SIG-M5 (cell line): ENCODE data around the gene HSPA14.
"Not testable (repeated sequence)": the region's sequence is repeated elsewhere in the genome, so short reads cannot be mapped to it uniquely, and the experiment has no call there.

Experiments used
- DNase-seq: peaks from one replicate; lab custom pipeline; 2025; lab: John Stamatoyannopoulos, UW

HSPA14 gene

GRCh38 chr10:14880229-14880628 is 42.1 kb downstream of the HSPA14 start:
- DNase-seq, result no peak

DNA sequence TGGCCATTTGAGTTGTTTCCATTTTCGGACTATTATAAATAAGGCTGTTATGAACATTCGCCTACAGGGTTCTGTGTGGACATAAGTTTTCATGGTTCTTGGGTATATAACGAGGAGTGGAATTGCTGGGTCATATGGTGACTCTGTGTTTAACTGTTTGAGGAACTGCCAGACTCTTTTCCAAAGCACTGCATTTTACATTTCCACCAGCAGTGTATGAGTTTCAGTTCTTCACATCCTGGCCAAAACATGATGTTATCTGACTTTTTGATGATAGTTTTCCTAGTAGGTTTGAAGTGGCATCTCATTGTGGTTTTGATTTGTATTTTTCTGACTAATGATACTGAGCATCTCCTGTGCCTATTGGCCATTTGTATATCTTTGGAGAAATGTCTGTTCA is 46.0 kb downstream of the HSPA14 start:
- DNase-seq, result no peak

DNA sequence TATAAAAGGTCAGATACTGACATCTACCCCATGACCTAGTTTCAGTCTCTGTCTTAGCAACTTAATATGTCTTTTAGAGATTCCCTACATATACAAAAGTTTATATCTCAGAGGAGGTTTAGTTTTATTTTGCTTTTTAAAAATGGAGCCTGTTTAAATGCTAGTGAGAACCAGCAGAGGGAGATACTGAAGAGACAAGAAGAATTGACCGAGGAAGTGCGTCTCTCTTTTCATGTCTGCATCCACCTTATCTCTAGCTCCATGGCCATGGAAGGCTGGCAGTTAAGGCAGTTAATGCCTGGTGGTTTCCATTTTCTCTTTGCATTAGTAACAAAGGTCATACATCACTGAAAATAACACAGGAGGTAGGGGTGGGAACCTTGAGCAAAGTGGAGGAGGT is 51.2 kb downstream of the HSPA14 start:
- no peak for DNase-seq

DNA sequence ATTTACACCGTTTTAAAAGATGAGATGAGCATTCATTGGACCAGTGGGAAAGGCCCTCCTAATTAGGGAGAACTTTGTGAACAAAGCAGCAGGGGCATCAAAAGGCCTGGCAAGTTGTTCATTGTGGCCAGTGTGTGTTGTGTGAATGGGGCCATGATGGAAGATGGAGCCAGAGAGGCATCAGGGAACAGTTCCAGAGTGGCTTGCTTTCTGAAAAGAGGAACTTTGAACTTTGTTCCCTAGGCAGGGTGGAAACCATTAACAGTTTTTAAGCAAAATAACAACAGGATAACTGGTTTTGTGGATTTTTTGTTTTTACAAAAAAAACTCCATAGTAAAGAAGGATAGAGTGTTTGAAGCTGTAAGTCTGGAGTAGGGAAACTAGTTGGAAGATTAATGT is 53.0 kb downstream of the HSPA14 start:
- no peak for DNase-seq

DNA sequence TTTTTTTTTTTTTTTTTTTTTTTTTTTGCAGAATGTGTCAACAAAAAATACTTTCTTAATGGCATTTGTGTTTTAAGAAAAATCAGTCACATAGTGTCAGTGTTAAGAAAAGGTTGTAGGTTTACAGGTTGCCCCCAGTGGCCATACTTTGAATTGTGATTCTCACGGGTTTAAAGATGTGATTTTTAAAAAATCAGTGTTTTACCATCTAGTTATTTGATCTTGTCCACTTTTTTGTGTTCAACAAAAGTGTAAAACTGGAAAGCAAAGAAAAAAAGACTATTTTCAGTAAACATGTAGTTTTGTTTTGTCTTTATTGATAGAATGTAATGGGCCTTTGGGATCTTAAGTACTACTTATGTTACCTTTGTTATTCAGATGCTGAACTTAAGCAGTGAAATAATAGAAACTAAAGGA is 66.2 kb downstream of the HSPA14 start:
- no peak for DNase-seq

- no peak for DNase-seq
Observed at GRCh38 chr10:14904864-14905263, 66.8 kb downstream of the HSPA14 start.

DNA sequence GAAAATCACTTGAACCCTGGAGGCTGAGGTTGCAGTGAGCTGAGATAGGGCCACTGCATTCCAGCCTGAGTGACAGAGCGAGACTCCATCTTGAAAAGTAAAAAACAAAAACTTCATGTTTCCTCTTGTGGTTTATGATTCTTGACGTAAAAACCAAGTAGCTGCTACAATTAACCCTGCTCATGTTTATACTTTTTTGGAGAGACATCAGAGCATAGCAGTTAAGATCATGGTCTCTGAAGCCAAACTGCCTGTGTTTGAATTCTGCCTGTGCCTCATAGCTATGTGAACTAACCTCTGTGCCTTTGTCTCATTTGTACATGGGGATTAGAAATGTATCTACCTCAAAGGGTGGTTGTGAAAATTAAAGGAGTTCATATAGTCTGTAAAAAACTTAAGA is 67.8 kb downstream of the HSPA14 start:
- no peak for DNase-seq

- no peak for DNase-seq
Observed at GRCh38 chr10:14906765-14907164, 68.7 kb downstream of the HSPA14 start.

- DNase-seq, result not testable (repeated sequence)
Observed at GRCh38 chr10:14907591-14907990, 69.5 kb downstream of the HSPA14 start.

GRCh38 chr10:14909101-14909500 is 71.0 kb downstream of the HSPA14 start:
- DNase-seq, result no peak

DNA sequence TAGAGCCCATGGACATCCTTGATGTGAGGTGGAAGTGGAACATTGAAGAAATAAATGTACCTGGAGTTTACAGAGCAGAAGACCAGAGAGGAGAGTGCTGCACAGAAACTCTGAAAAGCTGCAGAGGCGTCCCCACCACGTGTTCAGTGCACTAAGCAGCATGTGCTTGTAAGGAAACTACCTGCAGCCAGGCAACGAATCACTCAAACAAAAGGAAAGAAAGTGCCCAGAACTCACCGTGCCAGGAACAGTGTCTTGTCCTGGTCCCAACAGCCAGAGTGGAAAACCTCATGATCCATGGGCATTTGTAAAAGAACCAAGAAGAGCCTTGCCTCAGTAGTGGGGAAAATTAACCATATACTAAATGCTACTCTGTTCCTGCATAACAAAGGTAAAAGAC is 72.8 kb downstream of the HSPA14 start:
- no peak for DNase-seq

DNA sequence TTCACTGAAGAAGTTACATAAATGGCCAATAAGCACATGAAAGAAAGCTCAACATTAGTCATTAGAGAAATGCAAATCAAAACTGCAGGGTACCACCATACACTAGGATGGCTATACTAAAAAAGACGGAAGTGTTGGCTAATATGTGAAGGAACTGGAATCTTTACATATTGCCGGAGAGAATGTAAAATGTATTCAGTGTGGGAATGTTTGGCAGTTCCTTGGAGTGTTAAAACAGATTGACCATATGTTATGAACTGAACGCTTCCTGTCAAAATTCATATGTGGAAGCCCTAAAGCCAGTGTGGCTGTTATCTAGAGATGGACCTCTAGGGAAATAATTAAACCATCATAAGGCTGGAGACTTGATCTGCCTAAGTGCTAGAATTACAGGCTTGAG is 73.7 kb downstream of the HSPA14 start:
- no peak for DNase-seq

DNA sequence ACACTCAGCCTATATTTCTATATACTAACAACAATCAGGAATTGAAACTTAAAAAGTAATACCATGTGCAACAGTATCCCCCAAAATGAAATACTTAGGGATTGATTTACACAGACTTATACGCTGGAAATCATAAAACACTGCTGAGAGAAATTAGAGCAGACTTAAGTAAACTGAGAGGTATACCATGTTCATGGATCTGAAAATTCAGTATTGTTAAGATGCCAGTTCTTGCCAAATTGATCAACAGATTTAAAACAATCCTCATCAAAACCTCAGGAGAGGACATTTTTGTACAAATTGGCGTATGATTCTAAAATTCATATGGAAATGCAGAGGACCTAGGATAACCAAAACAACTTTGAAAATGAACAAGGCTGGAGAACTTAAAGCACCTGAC is 78.5 kb downstream of the HSPA14 start:
- DNase-seq, result no peak

DNA sequence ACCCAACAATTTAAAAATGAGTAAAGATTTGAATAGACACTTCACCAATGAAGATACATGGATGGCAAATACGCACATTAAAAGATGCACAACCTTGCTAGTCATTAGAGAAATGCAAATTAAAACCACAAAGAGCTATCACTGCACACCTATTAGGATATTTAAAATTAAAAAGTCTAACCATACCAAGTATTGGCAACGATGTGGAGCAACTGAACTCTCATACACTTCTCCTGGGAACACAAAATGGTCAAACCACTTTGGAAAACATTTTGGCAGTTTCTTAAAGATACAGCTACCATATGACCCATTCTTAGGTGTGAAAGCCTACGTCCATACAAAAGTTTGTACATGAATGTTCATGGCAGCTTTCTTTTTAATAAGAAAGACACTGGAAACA is 79.7 kb downstream of the HSPA14 start:
- DNase-seq, result no peak

DNA sequence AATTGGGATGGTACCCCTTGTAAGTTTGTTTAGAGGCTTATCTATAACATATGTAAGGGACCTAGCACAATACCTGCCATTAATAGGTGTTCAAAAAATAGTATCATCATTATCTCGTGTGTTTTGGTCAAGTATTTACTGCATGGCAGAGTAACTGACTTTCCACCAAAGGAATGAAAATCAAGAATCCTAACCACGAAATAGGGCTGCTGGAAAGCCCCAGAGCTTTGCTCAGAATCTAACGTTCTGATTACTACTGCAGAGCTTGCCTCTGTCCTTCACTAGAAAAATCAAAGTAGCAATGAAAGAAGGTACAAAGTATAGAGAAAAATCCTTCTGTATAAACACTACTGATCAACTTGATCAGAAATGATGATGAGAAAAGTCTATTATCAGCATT is 80.9 kb downstream of the HSPA14 start:
- DNase-seq, result no peak
